ENCODE data around the gene PRR3.

PRR3 gene

DNA sequence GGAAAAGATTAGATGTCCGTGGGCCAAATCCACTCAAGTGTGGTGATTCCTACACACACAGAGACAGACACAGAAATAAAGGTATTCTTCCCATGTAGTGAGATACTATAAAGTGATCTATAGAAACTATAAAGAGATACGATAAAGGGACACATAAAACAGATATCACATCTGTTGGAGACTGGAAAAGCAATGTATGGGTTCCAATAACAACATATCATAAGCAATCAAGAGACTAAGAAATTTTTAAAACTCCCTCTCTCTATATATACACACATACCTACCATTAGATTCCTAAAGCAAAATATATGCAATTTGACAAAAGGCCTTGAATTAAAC, 54.7 kb downstream of the PRR3 start:
- Histone ChIP-seq H4K20me1 (ENCODE audit: insufficient read depth, low read length) (peaks cover 28% of the 10 kb centered on the region), H3K36me3 (ENCODE audit: insufficient read depth, low read length) (peaks cover 77% of the 10 kb centered on the region), H3K4me2 (ENCODE audit: insufficient read depth, low read length) (no peak overlapping the region), H3K27ac (ENCODE audit: low read length) (no peak overlapping the region), H3K9ac (ENCODE audit: low read depth, low read length) (no peak overlapping the region), H3K27me3 (ENCODE audit: insufficient read depth, low read length, poor library complexity) (no peaks in the 10 kb centered on the region), H3K4me3 (ENCODE audit: low read depth in 1 of 2, low read length in 2 of 2) (no peak overlapping the region), H3K4me1 (ENCODE audit: insufficient read depth, low read length) (peaks cover 22% of the 10 kb centered on the region), H2AFZ (ENCODE audit: low read depth, low read length) (no peak overlapping the region), H3K79me2 (ENCODE audit: insufficient read depth, low read length) (peaks cover 75% of the 10 kb centered on the region), H3K9me3 (ENCODE audit: insufficient read depth, low read length, severe bottlenecking) (no peaks in the 10 kb centered on the region)
- no peak for DNase-seq
- TF ChIP-seq, protein P1, sequence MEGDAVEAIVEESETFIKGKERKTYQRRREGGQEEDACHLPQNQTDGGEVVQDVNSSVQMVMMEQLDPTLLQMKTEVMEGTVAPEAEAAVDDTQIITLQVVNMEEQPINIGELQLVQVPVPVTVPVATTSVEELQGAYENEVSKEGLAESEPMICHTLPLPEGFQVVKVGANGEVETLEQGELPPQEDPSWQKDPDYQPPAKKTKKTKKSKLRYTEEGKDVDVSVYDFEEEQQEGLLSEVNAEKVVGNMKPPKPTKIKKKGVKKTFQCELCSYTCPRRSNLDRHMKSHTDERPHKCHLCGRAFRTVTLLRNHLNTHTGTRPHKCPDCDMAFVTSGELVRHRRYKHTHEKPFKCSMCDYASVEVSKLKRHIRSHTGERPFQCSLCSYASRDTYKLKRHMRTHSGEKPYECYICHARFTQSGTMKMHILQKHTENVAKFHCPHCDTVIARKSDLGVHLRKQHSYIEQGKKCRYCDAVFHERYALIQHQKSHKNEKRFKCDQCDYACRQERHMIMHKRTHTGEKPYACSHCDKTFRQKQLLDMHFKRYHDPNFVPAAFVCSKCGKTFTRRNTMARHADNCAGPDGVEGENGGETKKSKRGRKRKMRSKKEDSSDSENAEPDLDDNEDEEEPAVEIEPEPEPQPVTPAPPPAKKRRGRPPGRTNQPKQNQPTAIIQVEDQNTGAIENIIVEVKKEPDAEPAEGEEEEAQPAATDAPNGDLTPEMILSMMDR (IDR thresholded peaks at IDR 0.05; ENCODE audit: borderline replicate concordance, extremely low read depth, low read length, poor library complexity, severe bottlenecking): no peak
- TF ChIP-seq EZH2 (IDR thresholded peaks at IDR 0.05; ENCODE audit: borderline replicate concordance, low read depth, low read length, severe bottlenecking): no peak
- ATAC-seq (ENCODE audit: insufficient read depth, low read depth): no peak

DNA sequence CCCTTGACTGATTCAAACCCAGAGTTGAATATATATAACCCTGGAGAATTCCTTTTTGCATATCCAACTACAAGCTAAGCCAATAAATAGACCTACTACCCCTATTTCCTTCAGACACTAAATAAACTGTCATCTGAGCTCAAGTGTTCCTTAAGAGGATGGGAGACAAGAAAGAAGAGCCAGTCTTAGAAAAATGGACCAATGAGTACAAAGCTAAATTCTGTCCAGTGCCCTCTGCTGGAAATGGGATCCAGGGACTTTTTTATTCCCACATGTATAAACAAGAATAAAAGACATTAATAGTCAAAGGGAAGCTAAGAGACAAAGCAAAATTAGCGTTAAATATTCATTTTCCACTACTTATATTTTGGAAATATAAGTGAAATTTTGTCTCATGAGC, 55.1 kb downstream of the PRR3 start:
- peaks cover 76% of the 10 kb centered on the region for H3K79me2 ChIP-seq (ENCODE audit: insufficient read depth, low read length)
- H3K9me3 ChIP-seq (ENCODE audit: insufficient read depth, low read length, severe bottlenecking): no peaks in the 10 kb centered on the region
- H3K27me3 ChIP-seq (ENCODE audit: insufficient read depth, low read length, poor library complexity): no peaks in the 10 kb centered on the region
- peaks cover 28% of the 10 kb centered on the region for H4K20me1 ChIP-seq (ENCODE audit: insufficient read depth, low read length)
- H3K27ac ChIP-seq (ENCODE audit: low read length): no peak overlapping the region
- no peak overlapping the region for H3K4me2 ChIP-seq (ENCODE audit: insufficient read depth, low read length)
- no peak for TF ChIP-seq EZH2 (IDR thresholded peaks at IDR 0.05; ENCODE audit: borderline replicate concordance, low read depth, low read length, severe bottlenecking)
- TF ChIP-seq, protein P1 (IDR thresholded peaks at IDR 0.05; ENCODE audit: borderline replicate concordance, extremely low read depth, low read length, poor library complexity, severe bottlenecking): peak; percentile 43
- H2AFZ ChIP-seq (ENCODE audit: low read depth, low read length): no peak overlapping the region
- peaks cover 75% of the 10 kb centered on the region for H3K36me3 ChIP-seq (ENCODE audit: insufficient read depth, low read length)
- ATAC-seq (ENCODE audit: insufficient read depth, low read depth): no peak
- no peak for DNase-seq
- H3K9ac ChIP-seq (ENCODE audit: low read depth, low read length): no peak overlapping the region; the same call in 1 of the 2 replicates
- peaks cover 22% of the 10 kb centered on the region for H3K4me1 ChIP-seq (ENCODE audit: insufficient read depth, low read length)
- no peak overlapping the region for H3K4me3 ChIP-seq (ENCODE audit: low read depth in 1 of 2, low read length in 2 of 2)

DNA sequence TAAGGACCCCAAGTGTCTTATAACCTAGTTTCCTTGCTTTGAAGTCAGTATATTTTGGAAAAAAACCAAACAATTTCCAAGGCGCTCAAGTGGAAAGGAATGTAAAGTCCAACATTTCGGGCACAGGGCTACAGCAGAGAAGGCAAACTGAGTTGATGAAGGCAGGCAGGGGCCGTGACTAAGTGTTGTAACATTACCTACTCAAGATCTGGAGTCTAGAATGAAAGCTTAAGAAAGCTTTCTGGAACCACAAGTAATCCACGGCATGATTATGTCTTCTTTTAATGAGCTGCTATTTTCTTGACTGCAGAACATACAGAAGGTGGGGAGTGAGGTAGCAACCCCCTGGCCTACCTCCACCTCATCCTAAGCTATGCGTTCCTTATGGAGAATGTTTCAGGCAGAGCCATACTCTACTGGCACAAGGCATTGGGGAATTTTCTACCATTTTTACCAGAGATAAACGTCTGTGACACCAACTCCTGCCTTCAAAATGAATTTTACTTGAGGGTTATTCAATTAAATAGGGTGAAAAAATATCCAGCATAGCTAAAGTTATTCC, 55.7 kb downstream of the PRR3 start:
- Histone ChIP-seq H3K4me2 (ENCODE audit: insufficient read depth, low read length) (no peak overlapping the region), H3K27ac (ENCODE audit: low read length) (no peak overlapping the region), H3K4me3 (ENCODE audit: low read depth in 1 of 2, low read length in 2 of 2) (no peak overlapping the region), H3K9ac (ENCODE audit: low read depth, low read length) (no peak overlapping the region; the same call in 1 of the 2 replicates), H3K4me1 (ENCODE audit: insufficient read depth, low read length) (peaks cover 22% of the 10 kb centered on the region), H3K27me3 (ENCODE audit: insufficient read depth, low read length, poor library complexity) (no peaks in the 10 kb centered on the region), H2AFZ (ENCODE audit: low read depth, low read length) (no peak overlapping the region), H3K79me2 (ENCODE audit: insufficient read depth, low read length) (peaks cover 77% of the 10 kb centered on the region), H4K20me1 (ENCODE audit: insufficient read depth, low read length) (peaks cover 24% of the 10 kb centered on the region), H3K9me3 (ENCODE audit: insufficient read depth, low read length, severe bottlenecking) (no peaks in the 10 kb centered on the region), H3K36me3 (ENCODE audit: insufficient read depth, low read length) (peaks cover 70% of the 10 kb centered on the region)
- no peak for ATAC-seq (ENCODE audit: insufficient read depth, low read depth)
- no peak for TF ChIP-seq EZH2 (IDR thresholded peaks at IDR 0.05; ENCODE audit: borderline replicate concordance, low read depth, low read length, severe bottlenecking)
- DNase-seq: no peak

Data from DND-41 (cell line).